Skeletal muscle cell (primary cell): ENCODE data around the gene RIMBP2.

Experiments
- DNase-seq: peaks from one replicate; pipeline ENCODE4 v3.0.0-alpha.2; 2010; ENCODE audit warnings: low read depth
- H3K4me3 ChIP-seq: 2 replicates; pipeline ENCODE4 v1.5.1; 2011; ENCODE audit warnings: low read depth, mild to moderate bottlenecking, control low read depth, low read length, moderate library complexity

Gene RIMBP2

GRCh38 chr12:130429656-130430505 lies 286.2 kb downstream of the RIMBP2 start:
- H3K4me3 ChIP-seq, result no peak overlapping the region
- DNase-seq, result no peak

GRCh38 chr12:130428116-130428515 lies 288.0 kb downstream of the RIMBP2 start:
- H3K4me3 ChIP-seq, result no peak overlapping the region
- DNase-seq, result no peak

- DNase-seq, result no peak
- H3K4me3 ChIP-seq, result no peak overlapping the region
These were observed 288.7 kb downstream of the RIMBP2 start for GRCh38 chr12:130427381-130427887.

DNA sequence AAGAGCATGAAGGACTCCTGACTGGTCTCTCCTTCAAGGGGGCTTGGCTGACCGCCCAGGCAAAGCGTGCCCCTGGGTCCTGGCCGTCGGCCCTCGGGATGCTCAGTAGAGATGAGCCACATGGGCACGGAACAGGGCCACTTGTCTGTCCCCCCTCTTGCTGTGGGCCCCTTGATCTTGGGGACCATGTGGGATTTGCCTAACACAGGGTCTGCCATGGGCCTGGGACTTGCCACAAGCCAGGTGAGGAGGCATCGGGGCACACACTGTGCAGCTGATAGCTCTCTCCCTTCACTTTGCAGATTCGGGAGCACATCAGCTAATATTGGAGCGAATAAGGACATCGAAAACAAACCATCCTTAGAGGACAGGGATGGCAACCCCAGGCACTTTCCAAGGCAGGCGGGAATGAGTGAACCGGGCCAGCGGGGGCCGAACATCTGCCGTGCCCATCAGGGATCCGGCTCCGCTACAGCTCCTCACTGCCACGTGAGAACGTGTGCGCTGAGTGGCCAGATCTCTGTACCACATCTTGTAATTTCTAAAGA lies 290.3 kb downstream of the RIMBP2 start:
- H3K4me3 ChIP-seq, result no peak overlapping the region
- no peak for DNase-seq

- DNase-seq, result no peak
- H3K4me3 ChIP-seq, result no peak overlapping the region
These were observed 291.0 kb downstream of the RIMBP2 start for GRCh38 chr12:130424858-130425697.

DNA sequence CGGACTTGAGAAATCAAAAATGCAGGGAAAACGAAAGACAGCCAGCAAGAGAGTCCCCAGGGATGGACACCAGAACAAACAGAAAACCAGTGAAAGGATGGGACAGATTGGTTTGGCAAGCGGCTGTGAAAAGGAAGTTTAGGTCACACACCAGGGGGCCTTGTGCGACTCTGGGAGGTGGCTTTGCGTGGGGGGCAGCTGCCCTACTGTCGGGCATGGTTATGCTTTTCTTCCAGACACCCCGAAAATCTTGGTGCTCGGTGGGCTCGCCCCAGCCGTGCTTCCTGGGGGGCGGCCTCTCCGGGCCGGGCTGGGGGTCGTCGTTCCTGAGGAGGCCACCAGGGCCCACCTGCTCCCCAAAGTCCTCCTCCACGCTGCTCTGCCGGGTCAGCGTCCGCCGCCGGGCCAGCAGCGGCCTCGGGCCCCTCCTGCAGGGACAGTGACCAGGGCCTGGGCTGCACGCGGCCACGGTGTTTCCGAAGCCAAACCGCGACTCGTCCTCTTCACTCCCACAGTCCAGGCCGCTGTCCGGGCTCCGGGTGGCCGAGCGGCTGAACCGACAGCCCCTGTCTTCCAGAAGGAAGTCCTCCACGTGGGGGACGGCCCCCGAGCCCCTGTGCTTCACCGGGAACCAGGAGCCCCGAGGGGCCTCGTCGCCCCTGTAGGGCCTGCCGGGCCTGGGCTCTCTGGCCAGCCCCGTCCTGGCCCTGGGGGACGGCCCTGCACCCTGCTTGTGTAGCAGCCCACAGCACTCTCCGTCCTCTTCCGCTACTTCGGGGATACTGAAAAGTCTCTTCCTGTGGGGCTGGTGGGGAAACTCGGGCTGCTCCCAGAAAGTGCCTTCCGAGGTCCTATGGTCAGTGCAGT lies 291.9 kb downstream of the RIMBP2 start:
- no peak for DNase-seq
- no peak overlapping the region for H3K4me3 ChIP-seq

DNA sequence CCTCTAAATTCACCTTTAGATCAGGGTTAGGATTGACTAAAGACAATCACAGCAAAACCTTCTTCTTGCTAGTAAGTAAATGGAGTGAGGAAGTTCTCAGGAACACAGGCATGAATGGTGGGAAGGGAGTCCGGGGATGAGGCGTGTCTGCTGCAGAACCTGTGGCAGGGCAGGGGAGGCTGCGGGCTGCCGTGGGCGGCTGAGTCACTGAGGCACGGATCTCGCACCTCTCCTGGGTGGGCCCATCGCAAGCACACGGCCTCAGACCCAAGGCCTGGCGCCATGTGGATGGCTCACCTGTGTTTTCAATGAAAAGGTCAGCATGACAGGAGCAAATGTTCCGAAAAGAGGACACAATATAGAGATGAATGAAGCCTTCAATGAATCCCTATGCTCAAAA lies 293.0 kb downstream of the RIMBP2 start:
- no peak overlapping the region for H3K4me3 ChIP-seq
- DNase-seq, result no peak

DNA sequence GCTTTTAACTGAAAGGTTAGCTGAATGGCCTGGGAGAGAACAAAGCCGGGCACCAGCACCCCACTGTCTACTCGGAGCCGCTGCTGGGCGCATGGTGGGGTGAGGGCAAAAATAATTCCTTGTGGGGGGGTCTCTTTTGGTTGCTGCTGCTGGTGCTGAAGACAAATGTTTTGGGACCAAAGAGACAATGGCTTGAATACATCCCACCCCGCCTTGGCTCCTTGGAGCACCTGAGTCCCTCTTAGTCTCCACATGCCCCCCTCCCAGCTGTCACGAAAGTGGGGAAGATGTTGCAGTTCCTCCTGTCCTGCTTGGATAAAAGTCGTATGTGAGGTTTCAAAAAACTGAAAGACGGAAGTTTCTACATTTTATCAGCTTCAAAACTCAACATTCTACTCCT lies 293.4 kb downstream of the RIMBP2 start:
- H3K4me3 ChIP-seq, result no peak overlapping the region

DNA sequence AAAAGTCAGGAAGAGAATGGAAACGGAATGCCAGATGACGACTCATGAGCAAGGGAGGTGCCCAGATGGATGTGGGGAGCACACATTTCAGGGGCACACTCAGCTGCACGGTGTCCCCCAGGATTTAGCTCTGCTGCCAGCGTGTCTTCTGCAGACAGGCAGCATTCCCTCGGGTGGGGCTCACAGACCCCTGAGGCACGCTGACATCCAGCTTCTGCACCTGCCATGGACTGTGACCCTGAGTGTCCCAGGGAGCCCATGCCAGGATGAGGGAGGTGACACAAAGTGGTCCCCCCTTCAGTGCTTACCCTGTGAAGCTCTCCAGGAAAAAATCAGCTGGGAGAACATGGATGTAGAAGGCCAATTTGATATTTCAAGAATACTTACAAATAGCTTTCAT lies 294.2 kb downstream of the RIMBP2 start:
- no peak overlapping the region for H3K4me3 ChIP-seq
- no peak for DNase-seq

More for the DNA sequence above, 293.4 kb downstream of the RIMBP2 start:
- DNase-seq, result no peak

- DNase-seq, result no peak
- no peak overlapping the region for H3K4me3 ChIP-seq
These were observed 296.0 kb downstream of the RIMBP2 start for GRCh38 chr12:130420071-130420470.

- DNase-seq, result no peak
- no peak overlapping the region for H3K4me3 ChIP-seq
These were observed 297.0 kb downstream of the RIMBP2 start for GRCh38 chr12:130419116-130419515.

GRCh38 chr12:130418251-130418650 lies 297.8 kb downstream of the RIMBP2 start:
- H3K4me3 ChIP-seq, result no peak overlapping the region
- DNase-seq, result no peak

GRCh38 chr12:130414381-130414780 lies 301.7 kb downstream of the RIMBP2 start:
- no peak overlapping the region for H3K4me3 ChIP-seq
- no peak for DNase-seq

DNA sequence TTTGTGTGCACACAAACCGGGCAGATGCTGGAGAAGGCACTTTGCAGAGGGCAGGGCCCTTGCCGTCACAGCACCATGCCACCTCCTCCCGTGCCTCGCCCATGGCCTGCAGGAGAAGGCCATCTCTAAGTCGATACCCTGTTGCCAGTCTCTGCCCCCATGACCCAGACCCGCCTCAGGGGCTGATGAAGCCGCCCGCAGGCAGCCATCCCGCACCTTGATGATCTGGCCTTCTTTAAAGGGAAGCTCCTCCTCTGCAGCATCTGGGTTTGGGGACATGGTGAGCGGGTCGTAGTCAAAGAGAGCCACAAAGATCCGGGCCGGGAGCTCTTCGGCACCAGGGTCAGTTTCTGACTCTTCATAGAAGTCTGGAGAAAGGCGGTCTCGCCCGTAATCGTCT lies 302.2 kb downstream of the RIMBP2 start:
- no peak overlapping the region for H3K4me3 ChIP-seq
- DNase-seq, result no peak

DNA sequence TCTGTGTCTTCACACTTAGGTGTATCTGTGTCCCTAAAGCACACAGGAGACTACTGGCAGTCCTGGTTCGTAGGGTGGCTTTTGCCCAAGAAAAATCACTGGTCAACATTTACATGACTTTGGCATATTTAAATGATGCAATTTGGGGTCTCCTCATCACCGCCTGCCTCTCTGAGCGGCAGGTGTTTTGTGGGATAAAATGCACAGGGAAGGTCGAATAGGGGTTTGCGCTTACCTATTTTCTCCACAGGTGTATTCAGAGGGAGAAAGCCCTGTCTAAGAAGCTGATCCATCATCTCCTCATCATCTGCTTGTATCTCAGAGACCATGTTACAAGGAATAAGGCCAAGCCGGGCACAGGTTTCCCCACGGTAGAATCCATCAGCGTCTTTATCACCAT lies 303.7 kb downstream of the RIMBP2 start:
- no peak for DNase-seq
- H3K4me3 ChIP-seq, result no peak overlapping the region

DNA sequence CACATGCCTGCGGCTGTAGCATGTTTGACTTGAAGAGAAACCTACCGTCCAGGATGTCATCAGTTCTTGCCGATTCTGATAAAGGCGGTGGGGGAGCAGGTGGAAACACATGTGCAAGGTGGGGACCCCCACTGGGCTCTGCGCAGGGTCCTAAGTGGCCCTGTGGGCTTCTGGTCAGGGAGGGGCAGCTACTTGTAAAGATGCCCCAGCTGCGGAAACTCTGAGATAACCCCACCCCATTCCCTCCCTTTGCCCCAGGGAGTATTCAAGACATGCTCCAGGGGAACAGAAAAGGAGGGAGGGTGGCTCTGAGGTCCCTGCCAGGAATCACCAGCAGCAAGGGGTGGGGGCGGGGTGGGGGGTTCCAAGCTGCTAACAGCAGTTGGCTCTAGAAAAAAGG lies 310.8 kb downstream of the RIMBP2 start:
- no peak for DNase-seq
- H3K4me3 ChIP-seq, result no peak overlapping the region

DNA sequence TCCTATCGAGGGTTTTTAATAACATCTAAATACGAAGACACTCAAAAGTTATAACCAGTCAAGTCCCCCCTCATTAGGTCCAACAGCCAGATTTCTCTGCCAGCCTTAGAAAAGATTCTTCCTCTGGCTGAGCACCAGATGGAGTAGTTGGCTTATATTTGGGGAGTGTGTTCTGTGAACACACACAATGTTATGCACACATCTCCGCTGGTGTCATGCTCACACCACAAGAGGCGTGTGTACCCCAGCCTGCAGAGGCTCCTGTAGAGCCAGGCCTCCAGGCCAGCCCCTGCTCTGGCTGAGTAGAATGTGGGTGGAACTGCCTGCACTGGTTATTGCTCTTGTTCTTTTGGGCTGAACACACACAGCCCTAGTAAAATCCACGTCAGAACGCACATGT lies 314.4 kb downstream of the RIMBP2 start:
- DNase-seq, result no peak
- no peak overlapping the region for H3K4me3 ChIP-seq

DNA sequence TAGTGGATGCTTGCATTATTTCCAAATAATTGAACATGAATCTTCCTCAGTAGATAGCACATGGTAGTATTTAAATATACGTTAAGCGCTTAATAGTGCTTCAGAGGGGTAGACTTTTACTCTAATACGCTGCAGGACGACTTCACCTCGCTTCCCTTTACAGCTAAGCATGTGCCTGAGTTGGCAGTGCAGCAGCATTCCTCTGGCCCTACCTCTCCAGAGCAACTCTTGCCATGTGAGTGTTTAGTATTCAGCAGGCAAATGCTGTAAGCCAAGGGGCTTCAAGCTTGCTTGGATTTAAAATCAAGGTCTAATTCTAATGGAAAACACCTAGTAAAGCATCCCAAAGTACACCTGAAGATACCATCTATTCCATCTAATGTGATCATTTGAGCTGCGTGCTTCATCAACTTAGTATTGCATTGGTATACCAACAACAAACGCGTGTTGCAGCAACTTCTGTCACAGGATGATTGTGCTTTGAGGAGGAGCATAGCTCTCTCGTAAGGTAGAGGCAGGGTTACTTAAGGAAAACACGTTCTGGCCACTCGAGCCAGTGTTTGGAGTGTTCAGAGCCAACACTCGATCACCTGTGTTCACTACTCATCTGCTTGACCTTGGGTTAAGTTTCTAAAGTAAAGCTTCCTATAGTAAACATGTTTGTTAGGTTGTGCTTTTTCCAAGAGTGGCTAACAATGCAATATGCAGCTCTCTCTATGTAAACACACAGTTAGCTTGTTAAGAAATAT lies 317.8 kb downstream of the RIMBP2 start:
- no peak for DNase-seq
- no peak overlapping the region for H3K4me3 ChIP-seq

- H3K4me3 ChIP-seq, result no peak overlapping the region
- no peak for DNase-seq
These were observed 319.4 kb downstream of the RIMBP2 start for GRCh38 chr12:130396667-130397066.
